ENCODE measurements around the gene SPATA19.

GRCh38 chr11:133823211-133823610, 22.1 kb downstream of the SPATA19 start:
- TF ChIP-seq CTCF (conservative IDR thresholded peaks at IDR 0.05; ENCODE audit: low read depth, low read length) (no peak), EZH2 (IDR thresholded peaks at IDR 0.05; ENCODE audit: borderline replicate concordance, low read depth, low read length, poor library complexity, severe bottlenecking) (no peak)

Data from A673 (cell line).